ENCODE data around the gene PLD1.

Gene PLD1

DNA sequence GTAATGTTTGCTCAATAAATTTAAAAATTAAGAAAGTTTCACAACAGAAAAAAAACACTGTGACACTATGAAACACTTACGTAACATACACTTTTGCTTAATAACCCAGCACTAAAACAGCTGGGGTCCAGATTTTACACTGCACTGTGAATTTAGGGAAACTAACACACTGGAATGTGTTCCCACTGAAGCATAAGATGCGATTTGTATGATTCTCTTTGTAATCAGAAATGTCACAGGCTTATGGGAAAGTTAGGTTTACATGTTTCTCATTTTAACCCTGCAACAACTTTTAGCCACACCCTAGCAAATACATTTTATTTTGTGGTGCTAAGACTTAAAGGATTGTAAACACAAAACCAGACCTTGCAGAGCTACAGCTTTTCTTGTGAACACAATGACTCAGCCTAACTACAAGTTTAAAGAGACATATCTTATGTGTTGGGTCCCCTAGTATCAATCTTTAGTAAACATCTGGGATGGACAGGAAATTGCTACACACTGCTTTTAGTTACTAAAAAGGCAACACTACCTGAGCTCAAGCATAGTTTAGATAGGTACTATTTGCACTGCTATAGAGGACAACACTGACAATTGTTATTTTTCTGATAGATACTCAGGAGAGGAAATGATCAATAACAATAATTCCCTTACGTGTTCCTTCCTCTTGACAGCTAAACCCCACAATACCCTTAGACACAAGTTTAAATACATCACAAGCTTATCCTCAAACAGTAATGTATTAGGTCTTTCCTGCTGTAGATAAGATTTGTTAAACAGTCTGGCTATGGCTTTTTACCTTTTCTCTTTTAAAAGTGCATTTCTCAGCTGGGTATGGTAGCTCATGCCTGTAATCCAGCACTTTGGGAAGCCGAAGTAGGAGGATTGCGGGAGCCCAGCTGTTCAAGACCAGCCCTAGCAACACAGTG lies 3.8 kb downstream of the PLD1 start (continued):
- TF ChIP-seq ZBTB21 (tag by site-specific recombination; IDR thresholded peaks at IDR 0.05) (peak; percentile 49; the same call in 1 of the 2 replicates), ZNF24 (tag by site-specific recombination; IDR thresholded peaks at IDR 0.05) (peak; percentile 46; the same call in 1 of the 2 replicates), ZNF174 (tag by site-specific recombination; IDR thresholded peaks at IDR 0.05) (no peak), PRDM1 (tag by site-specific recombination; IDR thresholded peaks at IDR 0.05) (0 out of 2 replicates have a peak, but pooled peaks have one; percentile 15), ZNF416 (tag by site-specific recombination; IDR thresholded peaks at IDR 0.05) (no peak), ZNF626 (tag by site-specific recombination; IDR thresholded peaks at IDR 0.05) (no peak), IKZF3 (tag by site-specific recombination; IDR thresholded peaks at IDR 0.05) (peak; percentile 82), SP3 (tag by site-specific recombination; IDR thresholded peaks at IDR 0.05) (no peak), ZNF169 (tag by site-specific recombination; IDR thresholded peaks at IDR 0.05) (no peak), ZNF366 (tag by site-specific recombination; conservative IDR thresholded peaks at IDR 0.05) (peak; percentile 33; the same call in 1 of the 2 replicates), ZNF629 (tag by site-specific recombination; IDR thresholded peaks at IDR 0.05) (peak; percentile 73), ZFP69B (tag by site-specific recombination; IDR thresholded peaks at IDR 0.05) (0 out of 2 replicates have a peak, but pooled peaks have one; percentile 19), ZNF600 (tag by site-specific recombination; IDR thresholded peaks at IDR 0.05) (0 out of 2 replicates have a peak, but pooled peaks have one; percentile 27), ZFP3 (tag by site-specific recombination; IDR thresholded peaks at IDR 0.05; ENCODE audit: low read depth) (no peak), ZNF677 (tag by site-specific recombination; IDR thresholded peaks at IDR 0.05) (no peak)
- TF ChIP-seq, protein P1, sequence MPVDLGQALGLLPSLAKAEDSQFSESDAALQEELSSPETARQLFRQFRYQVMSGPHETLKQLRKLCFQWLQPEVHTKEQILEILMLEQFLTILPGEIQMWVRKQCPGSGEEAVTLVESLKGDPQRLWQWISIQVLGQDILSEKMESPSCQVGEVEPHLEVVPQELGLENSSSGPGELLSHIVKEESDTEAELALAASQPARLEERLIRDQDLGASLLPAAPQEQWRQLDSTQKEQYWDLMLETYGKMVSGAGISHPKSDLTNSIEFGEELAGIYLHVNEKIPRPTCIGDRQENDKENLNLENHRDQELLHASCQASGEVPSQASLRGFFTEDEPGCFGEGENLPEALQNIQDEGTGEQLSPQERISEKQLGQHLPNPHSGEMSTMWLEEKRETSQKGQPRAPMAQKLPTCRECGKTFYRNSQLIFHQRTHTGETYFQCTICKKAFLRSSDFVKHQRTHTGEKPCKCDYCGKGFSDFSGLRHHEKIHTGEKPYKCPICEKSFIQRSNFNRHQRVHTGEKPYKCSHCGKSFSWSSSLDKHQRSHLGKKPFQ (tag by site-specific recombination; IDR thresholded peaks at IDR 0.05): peak; percentile 57
- TF ChIP-seq, protein P2, sequence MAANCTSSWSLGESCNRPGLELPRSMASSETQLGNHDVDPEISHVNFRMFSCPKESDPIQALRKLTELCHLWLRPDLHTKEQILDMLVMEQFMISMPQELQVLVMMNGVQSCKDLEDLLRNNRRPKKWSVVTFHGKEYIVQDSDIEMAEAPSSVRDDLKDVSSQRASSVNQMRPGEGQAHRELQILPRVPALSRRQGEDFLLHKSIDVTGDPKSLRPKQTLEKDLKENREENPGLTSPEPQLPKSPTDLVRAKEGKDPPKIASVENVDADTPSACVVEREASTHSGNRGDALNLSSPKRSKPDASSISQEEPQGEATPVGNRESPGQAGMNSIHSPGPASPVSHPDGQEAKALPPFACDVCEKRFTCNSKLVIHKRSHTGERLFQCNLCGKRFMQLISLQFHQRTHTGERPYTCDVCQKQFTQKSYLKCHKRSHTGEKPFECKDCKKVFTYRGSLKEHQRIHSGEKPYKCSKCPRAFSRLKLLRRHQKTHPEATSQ (tag by site-specific recombination; IDR thresholded peaks at IDR 0.05): no peak
- TF ChIP-seq, protein P3, sequence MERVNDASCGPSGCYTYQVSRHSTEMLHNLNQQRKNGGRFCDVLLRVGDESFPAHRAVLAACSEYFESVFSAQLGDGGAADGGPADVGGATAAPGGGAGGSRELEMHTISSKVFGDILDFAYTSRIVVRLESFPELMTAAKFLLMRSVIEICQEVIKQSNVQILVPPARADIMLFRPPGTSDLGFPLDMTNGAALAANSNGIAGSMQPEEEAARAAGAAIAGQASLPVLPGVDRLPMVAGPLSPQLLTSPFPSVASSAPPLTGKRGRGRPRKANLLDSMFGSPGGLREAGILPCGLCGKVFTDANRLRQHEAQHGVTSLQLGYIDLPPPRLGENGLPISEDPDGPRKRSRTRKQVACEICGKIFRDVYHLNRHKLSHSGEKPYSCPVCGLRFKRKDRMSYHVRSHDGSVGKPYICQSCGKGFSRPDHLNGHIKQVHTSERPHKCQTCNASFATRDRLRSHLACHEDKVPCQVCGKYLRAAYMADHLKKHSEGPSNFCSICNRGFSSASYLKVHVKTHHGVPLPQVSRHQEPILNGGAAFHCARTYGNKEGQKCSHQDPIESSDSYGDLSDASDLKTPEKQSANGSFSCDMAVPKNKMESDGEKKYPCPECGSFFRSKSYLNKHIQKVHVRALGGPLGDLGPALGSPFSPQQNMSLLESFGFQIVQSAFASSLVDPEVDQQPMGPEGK (tag by site-specific recombination; IDR thresholded peaks at IDR 0.05): no peak

DNA sequence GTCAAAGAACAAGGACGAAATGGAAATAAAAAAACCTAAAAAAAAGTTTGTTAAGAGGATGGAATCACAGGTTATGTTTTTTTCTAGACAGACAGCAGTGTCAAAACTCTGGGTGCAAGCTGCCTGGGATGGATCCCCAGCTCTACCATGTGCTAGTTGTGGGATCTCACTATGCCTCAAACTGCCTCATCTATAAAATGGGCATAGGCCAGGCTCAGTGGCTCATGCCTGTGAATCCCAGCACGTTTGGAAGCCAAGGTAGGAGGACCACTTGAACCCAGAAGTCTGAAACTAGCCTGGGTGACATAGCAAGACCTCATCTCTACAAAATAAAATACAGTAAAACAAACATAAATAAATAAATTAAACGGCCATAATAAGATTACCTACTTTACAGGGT lies 4.6 kb downstream of the PLD1 start:
- Histone ChIP-seq H3K4me1 (ENCODE audit: control insufficient read depth, insufficient read depth, low read length) (peaks cover 4% of the 10 kb centered on the region; the same call in 1 of the 2 replicates), H3K36me3 (ENCODE audit: control insufficient read depth in 2 of 2, insufficient read depth in 1 of 2, low read length in 2 of 2) (no peaks in the 10 kb centered on the region), H3K9me3 (ENCODE audit: control insufficient read depth, insufficient read depth, low read depth, low read length) (no peaks in the 10 kb centered on the region), H3K4me3 (ENCODE audit: low read depth, low read length) (no peak overlapping the region), H3K27ac (ENCODE audit: extremely low read depth, low read depth, low read length) (no peak overlapping the region)
- ChIA-PET POLR2A (no interaction called here), CTCF (no interaction called here)
- TF ChIP-seq, protein P4, sequence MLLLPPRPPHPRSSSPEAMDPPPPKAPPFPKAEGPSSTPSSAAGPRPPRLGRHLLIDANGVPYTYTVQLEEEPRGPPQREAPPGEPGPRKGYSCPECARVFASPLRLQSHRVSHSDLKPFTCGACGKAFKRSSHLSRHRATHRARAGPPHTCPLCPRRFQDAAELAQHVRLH (tag by site-specific recombination; IDR thresholded peaks at IDR 0.05): peak; percentile 41; the same call in 1 of the 2 replicates
- no peak for TF ChIP-seq ZBTB48 (tag by site-specific recombination; IDR thresholded peaks at IDR 0.05)
- no peak for TF ChIP-seq ZNF670 (tag by site-specific recombination; IDR thresholded peaks at IDR 0.05; ENCODE audit: low read depth)
- no peak for TF ChIP-seq ZFP37 (tag by site-specific recombination; IDR thresholded peaks at IDR 0.05)
- TF ChIP-seq BCL11A (tag by site-specific recombination; IDR thresholded peaks at IDR 0.05; ENCODE audit: low read depth): no peak
- TF ChIP-seq SP2 (tag by site-specific recombination; IDR thresholded peaks at IDR 0.05): no peak
- TF ChIP-seq ZNF48 (tag by site-specific recombination; IDR thresholded peaks at IDR 0.05): no peak
- TF ChIP-seq, protein P5, sequence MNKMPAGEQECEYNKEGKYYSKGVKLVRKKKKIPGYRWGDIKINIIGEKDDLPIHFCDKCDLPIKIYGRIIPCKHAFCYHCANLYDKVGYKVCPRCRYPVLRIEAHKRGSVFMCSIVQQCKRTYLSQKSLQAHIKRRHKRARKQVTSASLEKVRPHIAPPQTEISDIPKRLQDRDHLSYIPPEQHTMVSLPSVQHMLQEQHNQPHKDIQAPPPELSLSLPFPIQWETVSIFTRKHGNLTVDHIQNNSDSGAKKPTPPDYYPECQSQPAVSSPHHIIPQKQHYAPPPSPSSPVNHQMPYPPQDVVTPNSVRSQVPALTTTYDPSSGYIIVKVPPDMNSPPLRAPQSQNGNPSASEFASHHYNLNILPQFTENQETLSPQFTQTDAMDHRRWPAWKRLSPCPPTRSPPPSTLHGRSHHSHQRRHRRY (tag by site-specific recombination; IDR thresholded peaks at IDR 0.05): no peak
- TF ChIP-seq, protein P6, sequence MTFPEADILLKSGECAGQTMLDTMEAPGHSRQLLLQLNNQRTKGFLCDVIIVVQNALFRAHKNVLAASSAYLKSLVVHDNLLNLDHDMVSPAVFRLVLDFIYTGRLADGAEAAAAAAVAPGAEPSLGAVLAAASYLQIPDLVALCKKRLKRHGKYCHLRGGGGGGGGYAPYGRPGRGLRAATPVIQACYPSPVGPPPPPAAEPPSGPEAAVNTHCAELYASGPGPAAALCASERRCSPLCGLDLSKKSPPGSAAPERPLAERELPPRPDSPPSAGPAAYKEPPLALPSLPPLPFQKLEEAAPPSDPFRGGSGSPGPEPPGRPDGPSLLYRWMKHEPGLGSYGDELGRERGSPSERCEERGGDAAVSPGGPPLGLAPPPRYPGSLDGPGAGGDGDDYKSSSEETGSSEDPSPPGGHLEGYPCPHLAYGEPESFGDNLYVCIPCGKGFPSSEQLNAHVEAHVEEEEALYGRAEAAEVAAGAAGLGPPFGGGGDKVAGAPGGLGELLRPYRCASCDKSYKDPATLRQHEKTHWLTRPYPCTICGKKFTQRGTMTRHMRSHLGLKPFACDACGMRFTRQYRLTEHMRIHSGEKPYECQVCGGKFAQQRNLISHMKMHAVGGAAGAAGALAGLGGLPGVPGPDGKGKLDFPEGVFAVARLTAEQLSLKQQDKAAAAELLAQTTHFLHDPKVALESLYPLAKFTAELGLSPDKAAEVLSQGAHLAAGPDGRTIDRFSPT (tag by site-specific recombination; IDR thresholded peaks at IDR 0.05): no peak

Data from HEK293 (cell line).